Vagina (tissue), 2 donors: Measurements from ENCODE around the gene TMEM30A. TPM values are rescaled to one million over a fixed set of nuclear protein-coding genes. Genes with fewer than 3 reads are reported as not detected.

Experiments
- DNase-seq, 2 donors: peaks; one replicate each; pipeline ENCODE4 v3.0.0-alpha.2; 2017; ENCODE audit errors: extremely low spot score in 2 of 2
- H3K27ac ChIP-seq: fragments of 200-600 bp; sonication (generic); one replicate; pipeline ENCODE4 v1.5.1; 2019
- H3K27me3 ChIP-seq: fragments of 200-600 bp; sonication (generic); one replicate; pipeline ENCODE4 v1.5.1; 2019
- H3K36me3 ChIP-seq, 2 donors: fragments of 200-600 bp; sonication (generic); one replicate each; pipeline ENCODE4 v1.5.1; 2017 to 2019
- H3K4me1 ChIP-seq: fragments of 200-600 bp; sonication (generic); one replicate; pipeline ENCODE4 v1.5.1; 2019
- H3K4me3 ChIP-seq, 2 donors: fragments of 200-600 bp; sonication (generic); 1 replicate in 1 of 2; 2 replicates in 1 of 2; pipeline ENCODE4 v1.5.1; 2016 to 2019
- H3K9me3 ChIP-seq: fragments of 200-600 bp; sonication (generic); one replicate; pipeline ENCODE4 v1.5.1; 2019
- POLR2A ChIP-seq, 2 donors: fragments of 450-650 bp; IDR thresholded peaks; one replicate each; pipeline ENCODE4 v1.6.1; 2017; ENCODE audit warnings: antibody characterized with exemption in 2 of 2, mild to moderate bottlenecking in 2 of 2, moderate library complexity in 2 of 2
- POLR2AphosphoS5 ChIP-seq, 2 donors: sonication (generic); formaldehyde crosslinking; IDR thresholded peaks; one replicate each; pipeline ENCODE4 v1.9.0; 2017; ENCODE audit warnings: antibody characterized with exemption in 2 of 2, mild to moderate bottlenecking in 2 of 2, low read depth in 1 of 2; ENCODE audit not compliant: insufficient read depth in 1 of 2
- intact Hi-C: fragments of 100-400 bp; cut with DNase I; formaldehyde crosslinking; loops from one replicate; pipeline ENCODE4 v1.15.1; 2023
- total RNA-seq: library from RNA; depleted of rRNA; stranded (reverse); fragments of >200 nt; gene quantifications from one replicate; pipeline ENCODE4 v1.2.3, GENCODE V29; 2016
- TF ChIP-seq, protein P1 (sequence below), 3 experiments: fragments of 450-650 bp in 2 of 3; fragments of 200-600 bp in 1 of 3; sonication (generic) in 1 of 3; IDR thresholded peaks; one replicate each; pipeline ENCODE4 v1.5.1; 2017 to 2019; ENCODE audit warnings: antibody characterized with exemption in 3 of 3, mild to moderate bottlenecking in 2 of 3, moderate library complexity in 2 of 3

The TMEM30A gene
- total RNA-seq, 1 donor from 2014 or later: 52.1 TPM

DNA sequence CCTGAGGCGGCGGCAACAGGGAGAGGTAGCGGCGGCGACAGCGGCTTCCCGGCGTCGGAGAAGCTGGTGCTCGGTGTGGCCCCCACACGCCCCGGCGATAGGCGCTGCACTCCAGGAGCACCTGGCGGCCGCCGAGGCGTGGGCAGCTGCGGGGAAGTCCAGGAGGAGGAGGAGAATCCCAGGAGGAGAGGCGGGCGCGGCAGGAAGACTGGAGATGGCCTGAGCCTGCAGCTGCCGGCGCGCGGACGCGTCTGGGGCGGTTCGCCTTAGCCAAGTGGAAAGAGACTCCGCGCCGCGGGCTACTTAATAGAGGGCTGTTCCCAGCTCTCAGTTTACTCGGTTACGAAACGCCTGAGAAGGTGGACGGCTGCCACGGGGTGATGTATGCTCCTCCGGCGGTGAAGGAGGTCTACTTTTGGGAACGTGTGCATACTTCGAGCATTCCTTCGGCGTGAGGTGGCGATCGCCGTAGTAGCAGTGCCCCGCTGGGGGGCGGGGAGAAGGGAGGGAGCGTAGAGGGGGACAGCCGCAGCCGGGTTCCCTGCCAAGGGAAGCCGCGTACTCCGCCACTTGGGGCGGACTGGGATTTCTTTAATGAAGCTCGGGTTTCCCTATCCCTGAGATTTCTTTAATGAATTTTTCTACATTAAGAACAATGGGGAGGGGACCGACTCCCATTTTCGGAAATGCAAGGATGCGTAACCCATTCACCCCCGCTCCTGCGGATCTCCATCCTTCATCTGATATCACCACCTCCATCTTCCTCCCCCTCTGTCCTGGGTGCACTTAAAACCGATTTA lies 78.6 kb downstream of the TMEM30A start, which contains the start of gene COL12A1:
Gene COL12A1 (minus strand): TSS at position 278 of the 800 bp plus-strand sequence. CDS start 3,261 bp downstream, outside the sequence.
- peak in 1 of 2 donors; percentile 98 for DNase-seq
- Histone ChIP-seq H3K36me3 (no peaks in the 10 kb centered on the region), H3K4me1 (peaks cover 54% of the 10 kb centered on the region), H3K9me3 (no peaks in the 10 kb centered on the region), H3K4me3 (peak within 1 kb of the TSS; percentile 66 to 79), H3K27me3 (no peaks in the 10 kb centered on the region), H3K27ac (peak within 1 kb of the TSS; percentile 87)
- TF ChIP-seq, protein P1, sequence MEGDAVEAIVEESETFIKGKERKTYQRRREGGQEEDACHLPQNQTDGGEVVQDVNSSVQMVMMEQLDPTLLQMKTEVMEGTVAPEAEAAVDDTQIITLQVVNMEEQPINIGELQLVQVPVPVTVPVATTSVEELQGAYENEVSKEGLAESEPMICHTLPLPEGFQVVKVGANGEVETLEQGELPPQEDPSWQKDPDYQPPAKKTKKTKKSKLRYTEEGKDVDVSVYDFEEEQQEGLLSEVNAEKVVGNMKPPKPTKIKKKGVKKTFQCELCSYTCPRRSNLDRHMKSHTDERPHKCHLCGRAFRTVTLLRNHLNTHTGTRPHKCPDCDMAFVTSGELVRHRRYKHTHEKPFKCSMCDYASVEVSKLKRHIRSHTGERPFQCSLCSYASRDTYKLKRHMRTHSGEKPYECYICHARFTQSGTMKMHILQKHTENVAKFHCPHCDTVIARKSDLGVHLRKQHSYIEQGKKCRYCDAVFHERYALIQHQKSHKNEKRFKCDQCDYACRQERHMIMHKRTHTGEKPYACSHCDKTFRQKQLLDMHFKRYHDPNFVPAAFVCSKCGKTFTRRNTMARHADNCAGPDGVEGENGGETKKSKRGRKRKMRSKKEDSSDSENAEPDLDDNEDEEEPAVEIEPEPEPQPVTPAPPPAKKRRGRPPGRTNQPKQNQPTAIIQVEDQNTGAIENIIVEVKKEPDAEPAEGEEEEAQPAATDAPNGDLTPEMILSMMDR (IDR thresholded peaks at IDR 0.05): peak in 2 of 3 experiments; percentile 5 to 24
- TF ChIP-seq POLR2A (IDR thresholded peaks at IDR 0.05) (peak in 1 of 2 donors; percentile 55), POLR2AphosphoS5 (IDR thresholded peaks at IDR 0.05; ENCODE audit: insufficient read depth in 1 of 2, low read depth in 1 of 2) (peak; percentile 63 to 94)
- intact Hi-C loops: loop anchor here (5.0 to 10.0 kb wide), 4 partner anchors 109 to 1461 kb away; no protein-coding TSS in a partner anchor

DNA sequence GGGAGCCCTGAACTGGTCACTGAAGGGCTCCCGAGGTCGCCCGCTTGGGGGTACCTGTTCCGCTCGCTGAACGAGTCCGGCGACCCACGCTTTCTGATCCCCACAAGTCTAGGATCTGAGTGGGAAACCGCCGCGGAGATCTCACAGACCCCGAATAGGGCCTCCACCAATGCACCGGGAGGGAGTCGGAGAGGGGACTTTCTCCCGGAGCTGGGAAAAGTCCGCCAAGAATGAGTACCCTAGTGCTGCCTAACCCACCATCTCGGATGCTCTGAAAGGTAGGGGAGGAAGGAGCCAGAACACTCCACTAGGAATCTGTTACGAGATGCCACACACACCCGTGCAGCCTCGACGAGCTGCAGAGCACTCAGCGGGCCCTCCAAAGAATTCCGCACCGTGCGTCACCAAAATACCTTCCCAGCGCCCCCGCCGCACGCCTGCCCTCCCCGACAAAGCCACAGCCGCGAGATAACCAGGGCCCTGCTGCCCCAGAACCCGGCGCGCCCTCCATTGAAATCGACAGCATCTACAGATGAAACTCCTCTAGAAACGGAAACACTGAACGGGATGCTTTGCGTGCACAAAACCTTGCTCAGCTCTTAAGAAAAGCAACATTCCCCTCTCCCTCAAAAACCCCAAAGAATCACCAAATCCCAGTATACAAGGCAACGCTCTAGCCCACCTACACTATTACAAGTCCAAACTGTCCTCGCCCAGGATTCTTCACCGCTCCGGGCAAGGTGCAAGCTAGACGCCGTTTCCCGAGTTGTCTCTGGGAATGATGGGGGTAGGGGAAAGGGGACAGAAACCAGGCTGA lies 79.4 kb downstream of the TMEM30A start:
- Histone ChIP-seq H3K4me3 (peak overlapping the region; percentile 66 to 79), H3K27me3 (no peaks in the 10 kb centered on the region), H3K36me3 (no peaks in the 10 kb centered on the region), H3K9me3 (no peaks in the 10 kb centered on the region), H3K27ac (peak overlapping the region; percentile 87), H3K4me1 (peaks cover 54% of the 10 kb centered on the region)
- no peak for DNase-seq
- TF ChIP-seq POLR2AphosphoS5 (IDR thresholded peaks at IDR 0.05; ENCODE audit: insufficient read depth in 1 of 2, low read depth in 1 of 2): no peak
- TF ChIP-seq, protein P1 (IDR thresholded peaks at IDR 0.05): no peak
- no peak for TF ChIP-seq POLR2A (IDR thresholded peaks at IDR 0.05)
- intact Hi-C loops: loop anchor here (5.0 to 10.0 kb wide), 4 partner anchors 108 to 1460 kb away; no protein-coding TSS in a partner anchor

DNA sequence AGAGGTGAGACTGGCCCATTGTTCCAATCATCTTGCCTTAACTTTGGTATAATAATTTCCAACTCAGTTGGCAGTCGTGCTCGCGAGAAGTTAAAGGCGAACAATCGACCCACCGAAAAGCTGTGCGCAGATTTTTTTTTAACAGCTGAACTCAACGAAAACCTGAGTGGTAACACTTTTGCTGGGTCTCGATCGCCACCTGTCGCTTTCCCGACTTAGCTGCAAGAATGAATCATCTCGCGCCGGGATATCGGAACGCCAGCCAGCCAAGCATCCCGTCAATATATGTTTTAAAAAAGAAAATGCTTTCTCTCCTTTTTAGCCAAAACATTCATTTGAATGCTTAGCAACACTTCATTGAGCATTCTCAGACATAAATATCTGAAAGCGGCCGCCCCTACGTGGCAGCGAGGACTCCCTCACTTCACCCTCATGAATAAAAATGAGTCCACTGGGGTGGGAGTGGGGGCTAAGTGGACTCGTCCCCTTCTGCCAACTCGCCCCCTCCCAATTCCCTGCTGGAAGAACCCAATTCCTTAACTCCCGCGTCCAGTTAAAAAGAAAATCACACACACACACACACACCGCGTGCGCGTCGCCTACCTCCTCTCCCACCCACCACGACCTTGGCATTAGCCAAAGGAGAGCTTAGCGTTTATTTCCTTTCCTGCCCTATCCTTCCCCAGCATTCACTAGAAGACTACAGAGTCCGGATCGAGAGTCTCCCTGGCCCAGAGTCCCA lies 80.2 kb downstream of the TMEM30A start:
- intact Hi-C loops: loop anchor here (10.0 kb wide), 3 partner anchors 600 to 1460 kb away; no protein-coding TSS in a partner anchor
- H3K36me3 ChIP-seq: no peaks in the 10 kb centered on the region
- peak overlapping the region; percentile 66 to 79 for H3K4me3 ChIP-seq
- H3K27ac ChIP-seq: peak overlapping the region; percentile 87
- H3K9me3 ChIP-seq: no peaks in the 10 kb centered on the region
- no peaks in the 10 kb centered on the region for H3K27me3 ChIP-seq
- no peak for DNase-seq
- TF ChIP-seq POLR2A (IDR thresholded peaks at IDR 0.05) (no peak), POLR2AphosphoS5 (IDR thresholded peaks at IDR 0.05; ENCODE audit: insufficient read depth in 1 of 2, low read depth in 1 of 2) (peak in 1 of 2 donors; percentile 47)
- TF ChIP-seq, protein P1 (IDR thresholded peaks at IDR 0.05): peak in 2 of 3 experiments; percentile 67 to 72
- peaks cover 54% of the 10 kb centered on the region for H3K4me1 ChIP-seq

DNA sequence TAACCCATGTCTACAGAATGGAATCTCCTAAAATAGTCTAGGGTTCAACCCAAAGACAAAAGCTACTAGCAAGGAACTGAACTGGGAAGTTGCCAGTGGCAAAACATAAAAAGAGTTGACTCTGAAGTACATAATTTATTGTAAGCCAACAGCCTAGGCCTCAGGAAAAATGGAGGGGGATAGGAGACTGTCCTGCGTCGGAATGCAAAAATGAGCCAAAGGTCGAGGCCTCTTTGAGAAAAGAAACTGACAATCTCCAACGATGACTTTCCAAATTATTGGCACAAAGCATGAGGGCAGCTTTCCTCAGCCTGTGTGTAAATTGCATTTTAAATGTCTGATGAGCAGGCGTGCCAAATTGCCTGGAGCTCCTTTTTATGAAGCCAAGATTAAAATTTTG lies 80.9 kb downstream of the TMEM30A start:
- intact Hi-C loops: loop anchor here (10.0 kb wide), 3 partner anchors 599 to 1459 kb away; no protein-coding TSS in a partner anchor
- no peaks in the 10 kb centered on the region for H3K36me3 ChIP-seq
- TF ChIP-seq POLR2AphosphoS5 (IDR thresholded peaks at IDR 0.05; ENCODE audit: insufficient read depth in 1 of 2, low read depth in 1 of 2) (no peak), POLR2A (IDR thresholded peaks at IDR 0.05) (no peak)
- TF ChIP-seq, protein P1 (IDR thresholded peaks at IDR 0.05): no peak
- H3K4me1 ChIP-seq: peaks cover 53% of the 10 kb centered on the region
- peak overlapping the region; percentile 87 for H3K27ac ChIP-seq
- H3K27me3 ChIP-seq: no peaks in the 10 kb centered on the region
- DNase-seq: no peak
- peak overlapping the region; percentile 66 to 79 for H3K4me3 ChIP-seq
- H3K9me3 ChIP-seq: no peaks in the 10 kb centered on the region

Other genes with a start within 250 kb of the TMEM30A start
- gene COL12A1, start 78.7 kb downstream of the TMEM30A start, total RNA-seq: 130 TPM
- gene COX7A2, start 41.0 kb downstream of the TMEM30A start, total RNA-seq: 286 TPM
- gene FILIP1, start 209.0 kb upstream of the TMEM30A start, total RNA-seq: 3.2 TPM